Measurements from ENCODE around the gene ELOVL1. TPM values are rescaled to one million over a fixed set of nuclear protein-coding genes. Genes with fewer than 3 reads are reported as not detected.
A peak's percentile ranks its signal among the peaks of the same experiment; 100 is the strongest.
"Not testable (repeated sequence)": the region's sequence is repeated elsewhere in the genome, so short reads cannot be mapped to it uniquely, and the experiment has no call there.

Gene ELOVL1
- total RNA-seq (2014; rRNA removed; shearing (Covaris generic)), result 101 and 103 TPM in 2 replicates

DNA sequence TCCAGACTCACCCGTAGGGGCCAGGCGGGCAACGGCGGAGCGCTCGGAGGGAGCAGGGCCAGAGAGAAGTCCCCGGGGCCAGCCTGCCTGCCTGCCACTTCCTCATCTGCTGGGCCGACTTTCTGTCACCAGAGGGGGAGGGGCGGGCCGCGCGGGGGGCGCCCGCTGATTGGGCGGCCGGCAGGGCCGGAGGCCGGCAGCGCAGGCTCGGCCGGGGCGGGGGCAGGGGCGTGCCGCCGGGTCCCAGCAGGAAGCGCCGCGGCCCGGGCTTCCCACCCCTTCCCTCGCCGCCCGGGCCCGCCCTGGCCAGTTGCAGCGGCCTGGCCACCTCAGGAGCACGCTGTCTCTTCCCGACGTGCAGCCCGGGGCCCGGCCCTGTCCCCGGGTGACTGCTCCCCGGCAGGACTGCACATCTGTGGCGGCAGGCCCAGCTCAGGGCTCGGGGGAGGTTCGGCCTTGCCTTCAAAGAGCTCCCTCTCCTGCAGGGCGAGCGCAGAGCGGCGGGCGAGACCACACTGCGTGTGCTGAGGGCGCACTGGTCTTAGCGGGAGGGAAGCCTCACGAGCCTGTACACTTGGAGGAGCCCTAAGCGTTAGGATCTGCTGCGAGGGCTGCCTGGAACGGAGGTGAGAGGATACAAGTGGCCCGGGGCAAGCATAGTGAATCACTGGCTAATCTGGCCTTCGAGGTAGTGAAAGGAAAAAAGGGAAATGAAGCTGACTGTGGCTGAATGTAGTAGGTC lies at the start of gene ELOVL1:
Gene ELOVL1 (minus strand): TSS at position 108 of the 742 bp plus-strand sequence. CDS start 2,402 bp downstream, outside the sequence.
- peak; percentile 73 for DNase-seq (ENCODE audit: low spot score)

DNA sequence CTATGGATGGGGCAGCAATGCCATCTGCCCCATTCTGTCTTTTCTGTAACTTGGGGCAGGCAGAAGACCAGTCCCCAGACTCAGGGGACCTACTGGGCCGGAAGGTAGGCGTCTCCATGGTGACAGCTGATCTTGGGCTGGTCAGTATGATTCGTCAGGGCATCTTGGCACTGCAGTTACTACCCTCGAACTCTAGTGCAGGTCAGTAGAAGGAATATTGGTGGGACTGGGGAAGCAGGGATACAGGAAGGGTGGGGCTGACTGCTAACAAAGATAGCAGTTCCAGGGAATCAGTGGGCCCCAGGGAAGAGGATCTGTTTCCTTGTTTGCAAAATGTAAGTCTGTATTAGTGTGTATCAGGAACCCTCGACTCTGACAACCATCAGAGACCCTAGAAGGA lies 48.1 kb upstream of the ELOVL1 start:
- DNase-seq (ENCODE audit: low spot score), result no peak

DNA sequence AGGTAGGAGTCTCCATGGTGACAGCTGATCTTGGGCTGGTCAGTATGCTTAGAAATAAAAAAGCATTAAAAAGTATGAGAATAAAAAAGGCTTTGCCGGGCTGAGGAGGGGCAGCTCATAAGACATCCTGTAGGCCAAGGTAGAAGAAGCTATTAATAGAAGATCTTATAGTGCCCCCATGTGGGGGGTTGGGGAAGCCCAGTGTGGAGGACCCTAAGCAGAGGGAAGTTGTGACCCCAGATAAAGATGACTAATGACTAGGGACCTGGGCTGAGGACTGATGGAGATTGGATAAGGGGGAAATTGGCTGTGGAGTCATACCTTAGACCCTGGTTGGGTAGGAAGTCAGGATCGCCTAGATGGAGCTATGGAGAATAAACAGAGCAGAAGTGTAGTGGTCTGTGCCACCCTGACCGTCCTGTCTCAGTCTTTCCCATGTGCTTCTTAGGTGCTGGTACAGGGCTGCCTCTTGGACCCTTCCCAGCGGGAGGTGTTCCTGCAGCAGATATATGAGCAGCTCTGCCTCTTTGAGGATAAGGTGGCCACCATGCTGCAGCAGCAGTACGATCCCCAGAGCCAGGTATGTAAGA lies 46.9 kb upstream of the ELOVL1 start:
- DNase-seq (ENCODE audit: low spot score), result peak; percentile 54

DNA sequence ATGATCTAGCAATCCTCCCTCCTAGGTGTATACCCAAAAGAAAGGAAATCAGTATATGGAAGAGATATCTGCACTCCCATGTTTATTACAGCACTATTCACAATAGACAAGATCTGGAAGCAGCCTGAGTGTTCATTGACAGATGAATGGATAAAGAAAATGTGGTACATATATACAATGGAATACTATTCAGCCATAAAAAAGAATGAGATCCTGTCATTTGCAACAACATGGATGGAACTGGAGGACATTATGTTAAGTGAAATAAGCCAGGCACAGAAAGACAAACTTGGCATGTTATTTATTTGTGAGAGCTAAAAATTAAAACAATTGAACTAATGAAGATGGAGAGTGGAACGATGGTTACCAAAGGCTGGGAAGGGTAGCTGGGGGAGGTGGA lies 45.6 kb upstream of the ELOVL1 start:
- DNase-seq (ENCODE audit: low spot score), result not testable (repeated sequence)

DNA sequence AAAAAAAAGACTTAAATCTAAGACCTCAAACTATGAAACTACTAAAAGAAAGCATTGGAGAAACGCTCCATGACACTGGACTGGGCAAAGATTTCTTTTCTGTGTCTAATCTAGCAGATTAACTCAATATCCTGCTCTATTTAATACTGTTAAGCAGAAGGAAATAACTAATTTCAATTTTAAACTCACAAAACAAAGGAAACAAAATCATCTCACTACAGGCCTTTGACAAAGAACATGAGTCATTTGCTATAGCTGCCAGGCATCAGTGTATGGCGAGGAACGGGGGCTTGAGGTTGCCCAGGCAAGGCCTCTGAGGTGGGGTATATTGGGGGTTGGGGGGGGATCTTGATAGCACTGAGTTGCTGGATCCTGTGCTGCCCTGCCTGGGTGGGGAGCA lies 42.8 kb upstream of the ELOVL1 start:
- no peak for DNase-seq (ENCODE audit: low spot score)

DNA sequence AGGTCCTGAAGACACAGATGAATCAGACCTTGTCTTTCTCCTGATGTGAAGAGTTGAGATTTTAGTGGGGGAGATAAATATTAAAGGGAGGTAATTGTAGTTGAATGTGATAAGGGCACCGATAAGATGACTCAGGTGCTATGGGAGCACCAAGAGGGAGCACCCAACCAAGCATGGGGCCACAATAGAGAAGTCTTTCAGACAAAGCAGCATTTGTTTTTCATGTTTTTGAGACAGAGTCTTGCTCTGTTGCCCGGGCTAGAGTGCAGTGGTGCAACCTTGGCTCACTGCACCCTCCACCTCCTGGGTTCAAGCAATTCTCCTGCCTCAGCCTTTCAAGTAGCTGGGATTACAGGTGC lies 38.0 kb upstream of the ELOVL1 start:
- DNase-seq (ENCODE audit: low spot score), result no peak

DNA sequence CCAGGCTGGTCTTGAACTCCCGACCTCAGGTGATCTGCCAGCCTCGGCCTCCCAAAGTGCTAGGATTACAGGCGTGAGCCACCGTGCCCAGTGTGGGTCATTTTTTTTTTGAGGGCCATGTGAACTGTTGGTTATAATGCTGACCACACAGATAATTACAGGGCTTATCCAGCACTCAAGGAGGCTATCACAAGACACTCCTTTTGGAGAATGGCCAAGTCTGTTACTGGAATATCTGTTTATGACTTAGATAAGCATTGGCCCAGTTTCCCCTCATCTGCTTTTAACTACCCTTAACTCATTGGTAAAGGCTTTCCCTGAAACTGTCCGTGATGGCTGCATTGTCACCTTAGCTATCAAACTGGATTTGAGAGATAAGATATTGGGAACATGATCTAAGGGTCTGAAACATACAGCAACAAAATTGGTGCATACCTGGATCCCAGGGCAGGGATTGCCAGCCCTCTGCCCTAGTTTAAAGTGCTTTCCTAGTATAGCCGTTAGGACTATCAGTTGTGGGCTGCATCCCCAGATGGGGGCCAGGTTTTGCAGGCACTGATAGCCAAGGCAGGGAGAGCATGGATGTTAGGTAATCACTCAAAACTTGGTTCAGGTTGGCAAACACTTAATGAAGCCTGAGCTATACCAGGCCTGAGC lies 37.5 kb upstream of the ELOVL1 start:
- peak; percentile 22 for DNase-seq (ENCODE audit: low spot score)

DNA sequence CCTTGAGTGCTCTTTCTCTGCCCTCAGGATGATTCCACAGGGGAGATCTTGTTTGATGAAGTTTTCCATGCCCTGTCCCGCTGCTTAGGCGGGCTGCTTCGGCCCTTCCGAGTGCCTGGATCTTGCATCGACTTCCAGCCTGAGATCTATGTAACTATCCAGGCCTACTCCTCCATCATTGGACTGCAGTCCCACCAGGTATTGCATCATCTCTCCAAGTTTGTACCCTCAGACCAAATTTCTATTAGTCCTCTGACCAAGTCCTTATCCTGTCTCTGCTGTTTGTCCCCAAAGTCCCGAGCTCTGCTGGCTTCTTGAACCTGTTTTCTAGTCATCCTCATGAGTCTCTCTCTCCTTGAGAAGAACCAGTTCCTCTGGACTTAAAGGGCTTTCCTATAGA lies 36.5 kb upstream of the ELOVL1 start:
- DNase-seq (ENCODE audit: low spot score), result no peak

DNA sequence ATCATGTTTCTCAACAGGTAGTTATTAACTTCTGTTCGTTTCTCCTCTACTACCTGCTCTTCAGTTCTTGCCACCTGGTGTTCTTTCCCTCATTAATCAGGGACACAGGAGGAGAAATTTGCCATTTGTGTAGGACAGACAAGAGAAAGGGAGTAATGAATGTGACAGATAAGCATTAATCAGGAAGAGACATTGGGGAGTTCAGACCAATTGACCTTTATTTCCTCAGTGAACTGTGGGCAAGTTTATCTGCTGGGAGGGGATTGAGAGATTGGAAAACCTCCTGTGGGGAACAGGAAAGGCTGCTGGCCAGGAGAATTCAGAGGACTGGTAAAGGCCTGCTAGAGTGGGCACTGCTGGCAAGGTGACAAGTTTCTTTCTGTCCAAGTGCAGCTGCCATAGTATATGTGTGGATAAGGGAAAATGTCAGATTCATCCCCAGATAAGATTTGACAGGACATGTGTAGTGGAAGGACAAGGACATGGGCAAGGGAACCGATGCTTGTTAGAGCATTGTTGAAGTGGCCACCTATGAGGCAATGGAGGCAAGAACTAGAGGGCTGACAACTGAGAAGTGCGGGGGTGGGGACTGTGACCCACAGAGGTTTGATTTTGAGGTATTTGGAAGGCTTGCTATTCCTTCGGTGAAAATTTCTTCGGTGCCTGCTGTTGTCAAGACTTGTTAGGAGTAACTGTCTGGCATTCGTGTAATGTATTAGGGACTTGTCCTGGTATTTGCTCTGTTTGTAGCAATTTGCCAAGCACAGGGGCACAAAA lies 34.5 kb upstream of the ELOVL1 start:
- no peak for DNase-seq (ENCODE audit: low spot score)

DNA sequence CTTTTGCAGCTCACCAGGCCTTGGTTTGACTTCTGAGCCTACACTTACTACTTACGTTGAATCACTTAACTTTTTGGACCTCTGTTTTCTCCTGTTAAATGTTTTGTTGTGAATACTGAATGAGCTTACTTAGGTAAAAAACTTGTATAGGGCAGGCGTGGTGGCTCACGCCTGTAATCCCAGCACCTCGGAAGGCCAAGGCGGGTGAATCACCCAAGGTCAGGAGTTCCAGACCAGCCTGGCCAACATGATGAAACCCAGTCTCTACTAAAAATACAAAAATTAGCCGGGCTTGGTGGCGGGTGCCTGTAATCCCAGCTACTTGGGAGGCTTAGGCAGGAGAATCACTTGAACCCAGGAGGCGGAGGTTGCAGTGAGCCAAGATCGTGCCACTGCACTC lies 32.6 kb upstream of the ELOVL1 start:
- not testable (repeated sequence) for DNase-seq (ENCODE audit: low spot score)

DNA sequence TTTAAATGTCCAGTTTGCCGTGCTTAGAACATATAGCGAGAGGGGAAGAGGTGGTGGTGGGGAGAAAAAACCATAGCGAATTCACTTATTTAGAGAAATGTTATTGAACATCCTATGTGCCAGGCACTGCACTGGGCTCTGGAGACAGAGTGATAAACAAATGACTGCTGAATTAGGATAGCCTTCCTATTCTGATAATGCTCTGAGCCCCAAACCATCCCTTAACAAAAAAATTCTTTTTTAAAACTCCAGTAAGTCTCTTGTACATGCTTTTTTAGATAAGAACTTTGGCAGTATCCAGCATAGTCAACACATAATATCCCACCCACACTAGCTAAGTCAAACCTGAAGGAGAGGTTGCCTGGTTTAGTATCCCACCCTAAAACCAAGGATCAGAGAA lies 30.4 kb upstream of the ELOVL1 start:
- no peak for DNase-seq (ENCODE audit: low spot score)

DNA sequence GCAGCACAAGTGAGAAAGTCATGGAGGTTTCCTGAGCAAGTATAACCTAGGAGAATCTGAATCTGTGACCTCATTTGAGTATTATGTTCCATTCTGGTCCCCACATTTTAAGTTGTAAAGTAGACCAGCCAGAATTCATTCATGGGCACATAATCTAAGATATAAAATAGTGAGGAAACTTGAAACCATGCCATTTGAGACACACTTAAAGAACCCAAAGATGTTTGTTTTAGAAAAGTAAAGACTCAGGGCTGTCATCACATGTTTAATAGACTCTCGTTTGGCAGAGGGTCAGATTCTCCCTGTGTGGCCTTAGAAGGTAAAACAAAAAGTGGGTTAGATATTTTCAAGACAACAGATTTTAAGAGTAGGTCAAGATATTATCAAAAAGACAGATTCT lies 28.2 kb upstream of the ELOVL1 start:
- no peak for DNase-seq (ENCODE audit: low spot score)

DNA sequence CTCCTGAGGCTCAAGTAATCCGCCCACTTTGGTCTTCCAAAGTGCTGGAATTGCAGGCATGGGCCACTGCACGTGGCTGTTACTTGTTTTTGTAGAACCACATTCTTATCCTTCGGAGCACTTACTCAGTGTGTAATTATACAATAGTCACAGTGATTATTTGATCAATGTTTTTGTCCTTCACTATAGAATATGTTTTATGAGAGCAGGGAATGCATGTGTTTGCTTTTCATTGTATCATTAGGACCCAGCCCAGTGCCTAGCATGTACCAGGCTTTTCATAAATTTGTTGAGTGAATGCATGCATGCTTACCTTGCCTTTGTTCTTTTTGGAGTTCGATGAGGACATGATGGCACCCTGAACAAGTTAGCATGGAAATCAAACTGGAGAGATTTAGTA lies 27.7 kb upstream of the ELOVL1 start:
- DNase-seq (ENCODE audit: low spot score), result no peak

DNA sequence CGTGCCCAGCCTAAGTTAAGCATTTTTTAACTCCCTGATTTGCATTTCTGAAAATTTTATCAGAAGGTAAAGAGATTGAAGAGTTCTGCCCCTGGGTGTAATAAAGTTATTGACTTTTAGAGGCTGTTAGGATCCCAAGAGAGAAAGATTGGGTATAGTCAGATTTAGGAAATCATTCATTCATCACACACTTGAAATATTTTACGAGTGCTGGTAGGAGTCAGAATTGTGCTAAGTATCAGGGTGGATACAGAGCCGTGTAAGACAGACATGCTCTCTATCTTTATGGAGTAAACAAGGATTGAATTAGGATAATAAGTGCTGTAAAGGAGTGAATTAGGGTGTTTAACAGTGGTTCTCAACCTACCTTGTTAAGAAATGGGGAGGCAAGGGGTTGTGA lies 24.9 kb upstream of the ELOVL1 start:
- DNase-seq (ENCODE audit: low spot score), result no peak

DNA sequence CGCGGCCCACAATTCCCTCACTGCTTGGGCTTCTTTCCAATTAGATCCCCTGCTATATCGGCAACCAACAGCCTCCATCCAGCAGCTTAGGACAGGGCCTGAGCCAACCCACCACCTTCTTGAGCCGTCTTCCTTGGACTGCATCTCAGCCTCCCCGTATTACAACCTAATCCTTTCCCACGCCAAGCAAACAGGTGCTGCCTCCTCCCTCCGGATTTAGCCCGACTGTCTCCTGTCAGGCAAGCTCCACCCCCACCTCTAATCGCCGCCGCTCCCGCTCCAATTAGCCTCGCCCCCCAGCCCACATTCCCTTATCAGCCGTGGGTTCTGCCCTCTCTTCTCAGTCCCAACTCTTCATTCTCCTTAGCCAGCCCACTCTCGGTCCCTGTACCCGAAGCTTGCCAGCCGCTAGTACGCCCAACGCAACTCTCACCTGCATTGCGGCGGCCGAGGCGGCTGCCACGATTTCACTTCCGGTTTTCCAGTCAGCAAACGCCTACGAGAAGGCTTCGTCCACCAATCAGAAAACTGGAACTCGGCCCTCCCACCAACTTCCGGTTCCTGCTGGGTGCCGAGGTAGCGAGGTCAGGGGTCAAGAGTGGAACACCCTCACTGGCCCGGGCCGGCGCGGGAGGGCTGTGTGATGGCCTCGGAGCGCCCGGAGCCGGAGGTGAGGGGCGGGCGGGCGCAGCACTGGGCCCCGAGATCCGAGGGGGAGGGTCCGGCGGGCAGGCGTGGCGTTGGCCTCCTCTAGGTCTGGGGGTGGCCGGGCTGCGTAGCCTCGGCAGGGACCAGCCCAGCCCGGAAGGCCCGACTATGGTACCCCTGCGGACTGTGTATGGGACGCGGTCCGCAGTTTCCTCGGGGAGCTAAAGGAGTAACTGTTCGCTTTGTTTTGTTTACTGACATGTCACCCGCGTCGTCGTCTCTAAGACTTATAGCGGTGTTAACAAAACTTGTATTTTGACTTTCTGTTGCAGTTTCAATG lies 21.8 kb upstream of the ELOVL1 start, which contains the start of the genes MED8 and SZT2:
Gene MED8 (minus strand): TSS at position 475 of the 988 bp plus-strand sequence. CDS start 36 bp downstream, at position 439.
Gene SZT2 (plus strand): TSS at position 574 of the 988 bp plus-strand sequence. CDS start 70 bp downstream, at position 644.
- DNase-seq (ENCODE audit: low spot score), result peak; percentile 91

DNA sequence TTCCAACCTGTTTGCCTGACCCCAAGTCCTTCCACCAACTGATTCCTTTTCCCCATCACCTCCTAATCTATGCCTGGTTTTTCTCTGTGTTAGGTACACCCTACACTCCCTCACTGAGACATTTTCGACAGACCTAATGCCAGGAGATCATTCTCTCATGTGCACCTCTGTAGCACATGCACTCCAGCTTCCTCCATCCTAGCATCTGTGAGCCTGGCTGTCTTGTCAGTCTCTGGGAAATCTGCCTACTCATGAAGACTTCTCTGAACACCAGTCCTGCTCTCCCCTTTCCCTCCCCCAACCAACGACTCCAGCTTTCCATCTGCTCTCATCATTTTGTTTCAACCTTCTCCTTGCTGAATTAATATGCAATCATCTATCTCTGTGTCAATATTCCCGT lies 20.8 kb upstream of the ELOVL1 start:
- DNase-seq (ENCODE audit: low spot score), result no peak

DNA sequence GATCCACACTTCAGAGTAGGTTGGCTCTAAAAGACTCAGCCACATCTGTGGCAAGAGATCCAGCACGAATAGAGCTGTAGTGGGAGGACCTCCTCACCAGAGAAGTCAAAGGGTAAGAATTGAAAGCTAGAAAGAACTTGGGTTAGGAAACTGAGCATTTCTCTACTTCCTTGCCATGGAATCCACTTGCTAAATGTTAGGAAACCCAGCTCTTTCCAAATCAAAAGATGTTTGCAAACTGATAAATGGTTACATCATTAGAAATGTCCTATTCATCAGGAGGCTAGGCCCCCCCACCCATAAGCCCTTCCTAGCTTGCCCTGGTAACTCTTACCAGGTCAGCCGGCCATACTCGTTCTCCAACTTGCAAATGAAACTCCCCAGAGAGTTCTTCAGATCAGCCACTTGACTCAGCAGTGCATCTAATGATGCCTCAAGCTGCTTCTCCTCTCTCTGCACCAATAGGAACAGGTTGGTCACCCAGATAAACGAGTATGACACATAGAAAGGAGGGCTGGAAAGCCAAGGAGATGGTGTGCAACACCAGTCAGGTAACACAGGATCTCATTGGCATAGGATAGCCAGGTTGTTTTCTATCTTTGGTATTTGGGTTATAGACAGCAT lies 20.3 kb upstream of the ELOVL1 start:
- no peak for DNase-seq (ENCODE audit: low spot score)

DNA sequence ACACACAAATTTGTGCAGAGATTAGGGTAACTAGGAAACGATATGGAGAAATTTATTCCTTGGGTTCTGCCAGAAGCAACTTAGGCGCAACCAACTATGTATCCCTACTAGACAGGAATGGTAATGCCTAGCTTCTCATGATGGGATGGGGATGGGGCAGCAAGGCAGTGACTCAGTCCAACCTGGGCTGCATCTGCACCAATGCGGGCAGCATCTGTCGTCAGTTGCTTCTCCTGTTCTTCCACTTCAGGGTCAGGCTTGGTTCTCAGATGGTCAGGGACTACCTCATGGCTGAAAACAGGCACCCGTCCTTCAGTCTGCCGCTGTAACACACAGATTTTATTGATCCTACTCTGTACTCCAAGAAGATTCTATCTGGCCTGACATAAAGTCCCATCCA lies 18.9 kb upstream of the ELOVL1 start:
- no peak for DNase-seq (ENCODE audit: low spot score)

DNA sequence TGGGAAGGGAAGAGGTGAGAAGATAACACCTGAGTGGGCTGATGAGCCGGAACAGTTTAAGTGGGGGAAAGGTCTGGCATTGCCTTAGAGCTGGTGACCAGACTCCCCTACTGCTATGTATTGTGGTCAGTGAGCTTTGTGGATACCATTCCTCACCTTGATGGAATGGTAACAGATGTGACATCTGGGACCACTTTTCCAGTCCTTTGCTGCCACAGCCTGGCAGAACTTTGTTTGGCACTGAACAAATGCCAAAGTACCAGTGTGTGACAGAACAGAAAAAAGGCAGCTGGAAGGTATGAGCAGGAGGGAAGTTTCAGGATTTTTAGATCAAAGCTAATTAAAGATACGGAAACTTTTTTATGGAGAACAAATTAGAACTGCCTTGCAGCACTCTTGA lies 15.6 kb upstream of the ELOVL1 start:
- no peak for DNase-seq (ENCODE audit: low spot score)

DNA sequence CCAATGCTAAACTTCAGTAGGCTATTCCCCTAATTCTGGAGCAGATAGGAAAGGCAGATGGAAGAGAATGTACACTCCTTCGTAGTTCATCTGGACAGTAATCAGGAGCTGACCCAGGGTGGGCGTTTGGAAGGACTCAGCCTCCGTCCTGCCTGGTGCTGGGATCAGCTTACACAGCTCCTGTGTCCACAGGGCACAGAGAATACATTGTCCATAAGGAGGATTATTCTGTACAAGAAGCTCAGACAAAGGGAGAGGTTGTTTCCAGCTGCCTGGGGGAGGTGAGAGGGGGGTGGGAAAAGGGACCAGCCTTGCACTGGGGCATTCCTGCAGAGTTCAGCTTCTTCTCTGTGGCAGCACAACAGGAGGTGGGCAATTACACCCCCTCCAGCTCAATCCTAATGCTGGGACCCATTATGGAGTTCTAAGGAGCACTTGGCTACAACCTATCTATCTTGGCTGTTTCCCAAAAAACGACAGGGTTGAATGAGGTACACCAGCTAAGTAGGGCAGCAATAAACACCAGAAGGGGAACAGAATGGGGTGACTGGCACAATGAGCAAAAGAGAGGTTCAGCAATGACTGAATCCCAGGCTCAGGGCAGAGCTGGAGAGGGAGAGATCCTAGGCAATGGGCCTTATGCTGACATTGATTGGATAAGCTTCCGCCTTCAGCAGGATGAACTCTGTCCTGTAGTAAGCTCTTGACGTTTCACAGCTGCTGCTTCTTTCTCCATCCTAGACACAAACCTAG lies 14.4 kb upstream of the ELOVL1 start:
- no peak for DNase-seq (ENCODE audit: low spot score)
